Stimulated activated CD4-positive, alpha-beta T cell treated with anti-CD3 and anti-CD28 coated beads, TNF-alpha, amount 100 ng/mL, for 24 hours (primary cell): ENCODE results near the gene MAD1L1.

Source experiments
- DNase-seq, 3 experiments: peaks; one replicate each; pipeline ENCODE4 v3.0.0-alpha.2; 2020; ENCODE audit warnings: low read depth in 3 of 3

MAD1L1 gene

GRCh38 chr7:1809070-1809469 lies 423.7 kb downstream of the MAD1L1 start:
- no peak for DNase-seq

GRCh38 chr7:1807821-1808600 lies 424.7 kb downstream of the MAD1L1 start:
- DNase-seq, result no peak

- no peak for DNase-seq
Observed at GRCh38 chr7:1806354-1806753, 426.4 kb downstream of the MAD1L1 start.

DNA sequence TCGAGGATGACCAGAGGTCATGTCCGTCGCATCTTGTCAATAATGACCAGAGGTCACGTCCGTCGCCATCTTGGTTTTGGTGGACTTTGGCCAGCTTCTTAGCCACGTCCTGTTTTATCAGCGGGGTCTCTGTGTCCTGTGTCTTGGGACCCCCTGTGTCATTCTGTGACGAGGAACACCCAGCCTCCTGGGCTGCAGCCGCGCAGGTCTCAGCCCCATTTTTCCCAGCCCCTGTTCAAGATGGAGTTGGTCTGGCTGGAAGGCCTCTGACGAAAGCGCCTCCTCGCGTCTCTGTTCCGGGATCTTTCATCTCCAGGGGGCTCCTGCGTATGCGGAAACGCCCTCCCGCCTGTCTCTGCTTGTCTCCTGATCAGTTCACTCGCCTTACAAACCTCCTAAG lies 428.4 kb downstream of the MAD1L1 start:
- DNase-seq, result no peak

GRCh38 chr7:1802899-1803298 lies 429.8 kb downstream of the MAD1L1 start:
- no peak for DNase-seq

DNA sequence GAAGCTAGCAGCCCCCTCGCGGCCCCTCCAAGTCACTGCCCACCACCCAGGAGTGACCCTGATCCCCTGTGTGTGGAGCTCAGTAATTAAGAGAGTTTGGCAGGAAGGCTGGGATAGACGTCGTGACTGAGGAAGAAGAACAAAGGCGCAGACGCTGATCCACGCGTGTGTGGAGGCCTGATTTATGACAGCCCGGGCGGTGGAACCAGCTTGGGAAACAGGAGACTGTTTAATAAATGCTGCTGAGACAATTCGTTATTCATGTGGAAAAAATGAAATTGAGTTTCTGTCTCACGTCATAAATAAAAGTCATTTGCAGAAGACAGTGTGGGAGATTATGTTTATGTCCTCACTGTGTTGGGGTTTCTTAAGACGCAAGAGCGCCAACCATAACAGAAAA lies 431.8 kb downstream of the MAD1L1 start:
- no peak for DNase-seq

- DNase-seq, result no peak
Observed at GRCh38 chr7:1798191-1798590, 434.6 kb downstream of the MAD1L1 start.

GRCh38 chr7:1794888-1795542 lies 437.7 kb downstream of the MAD1L1 start:
- DNase-seq, result no peak

GRCh38 chr7:1787681-1788235 lies 445.0 kb downstream of the MAD1L1 start:
- no peak for DNase-seq

GRCh38 chr7:1787241-1787640 lies 445.5 kb downstream of the MAD1L1 start:
- no peak for DNase-seq

- DNase-seq, result no peak
Observed at GRCh38 chr7:1785839-1786238, 446.9 kb downstream of the MAD1L1 start.

- DNase-seq, result no peak
Observed at GRCh38 chr7:1781369-1781768, 451.4 kb downstream of the MAD1L1 start.

DNA sequence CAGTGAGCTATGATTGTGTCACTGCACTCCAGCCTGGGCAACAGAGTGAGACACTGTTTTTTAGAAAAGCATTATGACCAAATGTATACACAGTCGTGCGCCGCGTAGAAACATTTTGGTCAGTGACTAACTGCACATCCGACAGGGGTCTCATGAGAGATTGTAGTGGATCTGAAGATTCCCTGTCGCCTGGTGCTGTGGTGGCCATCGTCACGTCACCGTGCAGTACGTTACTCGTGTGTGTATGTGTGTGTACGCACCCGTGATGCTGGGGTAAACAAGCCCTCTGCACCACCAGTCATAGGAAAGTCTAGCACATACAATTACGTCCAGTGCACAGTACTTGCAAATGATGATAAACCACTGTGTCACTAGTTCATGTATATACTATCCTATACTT lies 453.3 kb downstream of the MAD1L1 start:
- no peak for DNase-seq

- no peak for DNase-seq
Observed at GRCh38 chr7:1777122-1777521, 455.6 kb downstream of the MAD1L1 start.

GRCh38 chr7:1775389-1775788 lies 457.4 kb downstream of the MAD1L1 start:
- DNase-seq, result no peak

DNA sequence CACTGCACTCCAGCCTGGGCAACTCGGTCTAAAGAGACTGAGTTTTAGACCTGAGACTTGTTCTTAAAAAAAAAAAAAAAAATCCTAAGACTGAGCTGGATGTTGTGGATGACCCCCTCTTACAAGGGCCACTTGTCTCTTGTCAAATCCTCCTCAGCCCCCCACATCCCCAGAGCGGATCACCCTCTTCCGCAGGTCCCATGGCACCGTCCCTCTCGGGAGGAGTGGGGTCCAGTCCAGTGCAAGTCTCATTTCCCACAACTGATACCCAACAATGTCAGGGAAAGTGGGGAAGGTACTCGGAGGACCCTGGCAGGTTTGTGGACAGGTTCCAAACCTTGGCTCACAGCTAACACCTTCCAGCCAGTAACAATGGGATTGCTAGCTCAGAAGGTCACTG lies 462.4 kb downstream of the MAD1L1 start:
- no peak for DNase-seq

DNA sequence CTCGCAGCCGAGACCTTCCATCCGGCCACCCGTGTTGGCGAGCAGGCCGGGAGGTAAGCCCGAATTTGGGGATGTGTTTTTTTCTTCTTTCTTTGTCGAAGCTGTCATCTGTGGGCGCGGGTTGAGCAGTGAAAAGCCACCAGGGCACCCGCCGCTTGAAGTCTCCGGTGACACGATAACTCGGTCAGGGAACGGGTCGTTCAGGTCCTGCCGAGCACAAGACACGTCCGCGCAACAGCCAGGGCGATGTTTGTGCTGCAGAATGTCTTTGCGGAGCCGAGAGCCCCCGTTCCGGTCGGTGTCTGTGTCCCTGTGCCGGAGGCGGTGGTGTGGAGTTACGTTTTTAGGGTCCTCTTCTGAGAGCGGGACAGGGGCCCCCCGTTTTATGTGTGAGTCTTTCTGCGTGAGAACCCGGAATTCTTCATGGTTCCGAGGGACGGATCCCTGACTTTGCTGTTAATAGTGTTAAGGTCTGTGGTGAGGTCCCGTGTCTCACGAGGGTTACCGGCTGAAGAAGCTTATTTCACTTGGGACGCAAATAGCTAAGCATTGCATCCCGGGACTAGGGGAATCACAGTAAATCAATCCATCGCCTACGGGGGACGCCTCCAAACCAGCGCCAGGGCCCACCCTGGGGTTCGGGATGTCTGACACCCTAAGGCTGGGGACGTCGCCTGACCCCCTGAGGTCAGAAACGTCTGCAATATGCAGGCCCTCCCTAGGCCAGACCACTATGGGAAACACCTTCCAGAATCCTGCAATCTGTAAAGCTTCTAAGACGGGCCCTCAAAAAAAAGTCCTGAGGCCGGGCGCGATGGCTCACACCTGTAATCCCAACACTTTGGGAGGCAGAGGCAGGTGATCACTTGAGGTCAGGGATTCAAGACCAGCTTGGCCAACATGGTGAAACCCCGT lies 463.2 kb downstream of the MAD1L1 start:
- no peak for DNase-seq

DNA sequence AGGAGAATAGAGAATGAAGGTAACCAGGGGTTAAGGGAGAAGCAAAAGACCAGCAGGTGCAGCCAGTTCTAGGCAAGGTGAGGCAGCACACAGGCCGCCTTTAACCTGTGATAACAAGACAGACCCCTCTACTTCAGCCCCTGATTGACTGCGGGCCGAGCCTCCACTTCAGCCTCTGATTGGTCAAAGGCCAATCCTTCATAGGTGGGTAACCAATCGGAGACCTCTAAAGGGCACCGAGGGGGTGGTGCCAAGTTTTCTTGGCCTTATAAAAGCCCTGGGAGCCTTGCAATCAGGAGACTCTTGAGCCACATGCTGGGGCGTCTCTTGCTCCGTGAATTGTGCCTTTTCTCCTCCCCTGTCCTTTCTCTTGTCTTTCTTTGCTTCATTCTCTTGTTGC lies 463.9 kb downstream of the MAD1L1 start:
- DNase-seq, result no peak

GRCh38 chr7:1767524-1767923 lies 465.2 kb downstream of the MAD1L1 start:
- DNase-seq, result no peak
